H1 (cell line): Measurements from ENCODE around the gene CHCHD6. TPM values are rescaled to one million over a fixed set of nuclear protein-coding genes. Genes with fewer than 3 reads are reported as not detected.

Source experiments
- CTCF ChIA-PET: fragments of 300-600 bp; sonication (Branson Sonifier 250); formaldehyde crosslinking; loops from one replicate; lab custom pipeline; 2021; ENCODE audit not compliant: partially characterized antibody; lab: Charles Lee
- POLR2A ChIA-PET: fragments of 300-600 bp; sonication (Branson Sonifier 250); formaldehyde crosslinking; loops from one replicate; lab custom pipeline; 2021; ENCODE audit warnings: inconsistent platforms; ENCODE audit not compliant: partially characterized antibody; lab: Charles Lee
- DNase-seq, 2 experiments: peaks; one replicate each; pipeline versions ENCODE4 v3.0.0 to v3.0.0-alpha.2; 2010 to 2022; ENCODE audit warnings: low spot score in 2 of 2, low read depth in 1 of 2, mixed read lengths in 1 of 2
- FAIRE-seq: peaks from 2 replicates; lab custom pipeline; 2011; peaks lifted over from hg19 to GRCh38; lab: Jason Lieb, UNC
- H2AFZ ChIP-seq: 2 replicates; pipeline ENCODE4 v1.8.1; 2012; ENCODE audit warnings: low read length, inconsistent platforms
- H2AK5ac ChIP-seq: 2 replicates; pipeline ENCODE4 v1.6.1; 2013; ENCODE audit warnings: low read depth, low read length
- H2BK120ac ChIP-seq: replicated peaks from 2 replicates; pipeline ENCODE3; 2013; ENCODE audit warnings: low read depth, low read length, inconsistent platforms
- H2BK12ac ChIP-seq: 2 replicates; pipeline ENCODE4 v1.6.1; 2013; ENCODE audit warnings: low read depth, low read length
- H2BK15ac ChIP-seq: 2 replicates; pipeline ENCODE4 v1.6.1; 2013; ENCODE audit warnings: low read length
- H2BK20ac ChIP-seq: 2 replicates; pipeline ENCODE4 v1.6.1; 2013; ENCODE audit warnings: low read length
- H2BK5ac ChIP-seq: 2 replicates; pipeline ENCODE4 v1.6.1; 2013; ENCODE audit warnings: low read depth, low read length
- H3K14ac ChIP-seq: 2 replicates; pipeline ENCODE4 v1.6.1; 2013; ENCODE audit warnings: inconsistent platforms; ENCODE audit not compliant: insufficient read length
- H3K18ac ChIP-seq: 2 replicates; pipeline ENCODE4 v1.6.1; 2013; ENCODE audit warnings: low read length; ENCODE audit errors: extremely low read depth
- H3K23ac ChIP-seq: 2 replicates; pipeline ENCODE4 v1.6.1; 2013; ENCODE audit warnings: inconsistent platforms; ENCODE audit not compliant: insufficient read length
- H3K23me2 ChIP-seq: 2 replicates; pipeline ENCODE4 v1.6.1; 2013; ENCODE audit warnings: low read depth, low read length
- H3K27ac ChIP-seq: 2 replicates; pipeline ENCODE4 v1.6.1; 2011; ENCODE audit warnings: low read depth, low read length, inconsistent platforms
- H3K27me3 ChIP-seq, 4 experiments: replicated peaks in 1 of 4; 1 replicate in 1 of 4; 2 replicates in 3 of 4; pipeline versions ENCODE4 v1.6.1 to v1.8.1; 2011 to 2013; ENCODE audit warnings: low read length in 3 of 4, mild to moderate bottlenecking in 3 of 4, inconsistent platforms in 2 of 4, mixed read lengths in 2 of 4, moderate library complexity in 1 of 4; ENCODE audit not compliant: control insufficient read depth in 3 of 4, insufficient read depth in 3 of 4; ENCODE audit errors: extremely low read depth in 1 of 4
- H3K36me3 ChIP-seq, 4 experiments: 2 replicates each; pipeline versions ENCODE4 v1.6.1 to v1.8.1; 2011 to 2013; ENCODE audit warnings: mild to moderate bottlenecking in 4 of 4, low read length in 3 of 4, moderate library complexity in 2 of 4, control low read depth in 1 of 4, inconsistent platforms in 1 of 4; ENCODE audit not compliant: insufficient read depth in 4 of 4, control insufficient read depth in 2 of 4
- H3K4ac ChIP-seq: replicated peaks from 2 replicates; pipeline ENCODE3; 2013; ENCODE audit warnings: low read length, low read depth, mixed read lengths, inconsistent platforms; ENCODE audit not compliant: insufficient read length
- H3K4me1 ChIP-seq, 4 experiments: replicated peaks in 1 of 4; 1 replicate in 1 of 4; 2 replicates in 3 of 4; pipeline versions ENCODE4 v1.6.1 to v1.8.1; 2011 to 2013; ENCODE audit warnings: low read length in 3 of 4, inconsistent platforms in 2 of 4, mixed read lengths in 1 of 4; ENCODE audit not compliant: insufficient read depth in 4 of 4, control insufficient read depth in 3 of 4
- H3K4me2 ChIP-seq, 2 experiments: 2 replicates each; pipeline versions ENCODE4 v1.6.1 to v1.8.1; 2011 to 2013; ENCODE audit warnings: low read depth in 2 of 2, low read length in 2 of 2, control low read depth in 1 of 2, inconsistent platforms in 1 of 2, mild to moderate bottlenecking in 1 of 2; ENCODE audit not compliant: insufficient read depth in 1 of 2
- H3K4me3 ChIP-seq, 4 experiments: fragments of 200-600, 300-600 bp in 1 of 4; sonication (generic), shearing (Covaris generic), sonication (Bioruptor Twin) in 1 of 4; 2 replicates each; pipeline versions ENCODE4 v1.5.1 to v1.8.1; 2011 to 2016; ENCODE audit warnings: low read length in 4 of 4, low read depth in 3 of 4, control low read depth in 2 of 4, inconsistent platforms in 2 of 4, mild to moderate bottlenecking in 2 of 4, mixed read lengths in 1 of 4, moderate library complexity in 1 of 4; ENCODE audit not compliant: insufficient read depth in 2 of 4; ENCODE audit errors: extremely low read depth in 1 of 4
- H3K56ac ChIP-seq: replicated peaks from 2 replicates; pipeline ENCODE3; 2013; ENCODE audit warnings: low read depth, mild to moderate bottlenecking, mixed read lengths, low read length, inconsistent platforms; ENCODE audit not compliant: insufficient read length
- H3K79me1 ChIP-seq: 2 replicates; pipeline ENCODE4 v1.6.1; 2013; ENCODE audit warnings: low read depth, low read length, control low read depth
- H3K79me2 ChIP-seq, 2 experiments: 2 replicates each; pipeline versions ENCODE4 v1.6.1 to v1.8.1; 2012 to 2013; ENCODE audit warnings: low read length in 2 of 2, mild to moderate bottlenecking in 2 of 2, inconsistent platforms in 1 of 2; ENCODE audit not compliant: insufficient read depth in 2 of 2, control insufficient read depth in 1 of 2
- H3K9ac ChIP-seq, 4 experiments: replicated peaks in 1 of 4; 1 replicate in 1 of 4; 2 replicates in 3 of 4; pipeline versions ENCODE4 v1.6.1 to v1.8.1; 2011 to 2013; ENCODE audit warnings: low read depth in 3 of 4, low read length in 3 of 4, control low read depth in 2 of 4, mild to moderate bottlenecking in 2 of 4, moderate library complexity in 2 of 4, inconsistent platforms in 1 of 4; ENCODE audit errors: extremely low read depth in 1 of 4
- H3K9me3 ChIP-seq, 2 experiments: 2 replicates each; pipeline versions ENCODE4 v1.6.1 to v1.8.1; 2012 to 2013; ENCODE audit warnings: mild to moderate bottlenecking in 2 of 2, moderate library complexity in 2 of 2, control low read depth in 1 of 2, inconsistent platforms in 1 of 2, low read depth in 1 of 2, low read length in 1 of 2, mixed read lengths in 1 of 2; ENCODE audit not compliant: insufficient read depth in 2 of 2
- H4K20me1 ChIP-seq, 2 experiments: replicated peaks in 1 of 2; 2 replicates each; pipeline versions ENCODE3 to v1.8.1; 2011 to 2013; ENCODE audit warnings: inconsistent platforms in 2 of 2, low read length in 2 of 2, mild to moderate bottlenecking in 1 of 2; ENCODE audit not compliant: insufficient read depth in 2 of 2, control insufficient read depth in 1 of 2
- H4K5ac ChIP-seq: 2 replicates; pipeline ENCODE4 v1.6.1; 2013; ENCODE audit warnings: low read length, low read depth, mixed read lengths, inconsistent platforms; ENCODE audit not compliant: insufficient read length
- H4K8ac ChIP-seq: 2 replicates; pipeline ENCODE4 v1.8.0; 2013; ENCODE audit warnings: mild to moderate bottlenecking, moderate library complexity, low read length, inconsistent platforms; ENCODE audit not compliant: insufficient read depth; ENCODE audit errors: extremely low read depth
- H4K91ac ChIP-seq: replicated peaks from 2 replicates; pipeline ENCODE3; 2013; ENCODE audit warnings: low read length, mixed read lengths, inconsistent platforms; ENCODE audit not compliant: insufficient read length
- CHD1 ChIP-seq: IDR thresholded peaks from 2 replicates; pipeline ENCODE4 v1.6.1; 2012; ENCODE audit warnings: low read depth, low read length, improper control_type of control experiment
- GABPA ChIP-seq: IDR thresholded peaks from 2 replicates; pipeline ENCODE4 v1.6.1; 2011; ENCODE audit warnings: mild to moderate bottlenecking, low read length, moderate library complexity, borderline replicate concordance; ENCODE audit not compliant: insufficient read depth
- KDM5A ChIP-seq: fragments of 200-600 bp; IDR thresholded peaks from 2 replicates; pipeline ENCODE4 v1.7.1; 2012; ENCODE audit warnings: mild to moderate bottlenecking, low read length, inconsistent platforms, mixed read lengths
- RFX5 ChIP-seq: IDR thresholded peaks from 2 replicates; pipeline ENCODE4 v1.6.1; 2011; ENCODE audit warnings: low read depth, low read length, improper control_type of control experiment, borderline replicate concordance
- RXRA ChIP-seq: IDR thresholded peaks from 2 replicates; pipeline ENCODE4 v1.6.1; 2011; ENCODE audit warnings: low read depth, mild to moderate bottlenecking, low read length, moderate library complexity; ENCODE audit not compliant: insufficient read depth
- SP2 ChIP-seq: IDR thresholded peaks from 2 replicates; pipeline ENCODE4 v1.6.1; 2012; ENCODE audit warnings: mild to moderate bottlenecking, low read length, inconsistent platforms
- TBP ChIP-seq: IDR thresholded peaks from 2 replicates; pipeline ENCODE4 v1.6.1; 2011; ENCODE audit warnings: low read depth, low read length, improper control_type of control experiment
- USF2 ChIP-seq: IDR thresholded peaks from 2 replicates; pipeline ENCODE4 v1.6.1; 2011; ENCODE audit warnings: low read length, improper control_type of control experiment
- WGBS, 2 experiments: shearing (Covaris generic) in 1 of 2; methylation state at CpG; one replicate each; pipeline versions ENCODE4 v1.1.6 to v1.1.7; 2013 to 2015; ENCODE audit warnings: low lambda C conversion rate in 2 of 2, mixed read lengths in 2 of 2, inconsistent platforms in 1 of 2, low coverage in 1 of 2, missing lambda C conversion rate in 1 of 2; ENCODE audit not compliant: insufficient replicate concordance in 2 of 2, insufficient coverage in 1 of 2, insufficient read length in 1 of 2; ENCODE audit errors: extremely low coverage in 1 of 2, missing lambda C conversion rate in 1 of 2; 5-methylcytosine and 5-hydroxymethylcytosine counted together
- polyA plus RNA-seq, 7 experiments: library from polyadenylated mRNA; depleted of rRNA in 3 of 7; stranded (reverse) in 5 of 7; unstranded in 2 of 7; fragments of >200 nt in 5 of 7; fragments of 200-250 nt in 2 of 7; gene quantifications; 1 replicate in 5 of 7; 2 replicates in 1 of 7; 4 replicates in 1 of 7; pipeline versions ENCODE4 v1.2.1 to v1.2.3, GENCODE V29; 2011 to 2013; ENCODE audit warnings: missing spikeins in 2 of 7, mixed read lengths in 2 of 7
- total RNA-seq: library from RNA; stranded (reverse); fragmentation: NEBNext Ultra II Directional; extraction: Animal tissue kit (Norgen Biotek cat#: 25700); gene quantifications from 2 replicates; pipeline ENCODE4 v1.2.1, GENCODE V29; 2021

The CHCHD6 gene
- total and polyA plus RNA-seq, 2 of the 8 experiments (the other 6 are each of a cell fraction or from before 2014, with no cell fraction given) = 32.4 to 37.6 TPM

GRCh38 chr3:126851382-126851781, 147.3 kb downstream of the CHCHD6 start:
- Histone ChIP-seq H3K4me3 (peak overlapping the region in 1 of 4 experiments; percentile 7; a peak in 1 of 8 replicates), H3K79me1 (no peaks in the 10 kb centered on the region), H3K56ac (no peak overlapping the region), H2BK12ac (peak overlapping the region; percentile 100), H3K18ac (peak overlapping the region; percentile 89), H4K5ac (peak overlapping the region; percentile 12), H3K4me2 (peak overlapping the region; percentile 50 to 58; a peak in 2 of 4 replicates), H3K23me2 (no peaks in the 10 kb centered on the region), H3K14ac (no peak overlapping the region), H3K4ac (peak overlapping the region; percentile 62), H3K36me3 (no peaks in the 10 kb centered on the region), H4K91ac (peak overlapping the region; percentile 98), H3K27me3 (no peaks in the 10 kb centered on the region), H2AK5ac (peak overlapping the region; percentile 85), H2BK120ac (peak overlapping the region; percentile 82), H4K8ac (no peak overlapping the region), H3K23ac (no peak overlapping the region), H3K9me3 (no peaks in the 10 kb centered on the region), H4K20me1 (peaks cover 0 to 2% of the 10 kb centered on the region in 2 experiments), H2BK20ac (peak overlapping the region; percentile 64), H2BK5ac (peak overlapping the region; percentile 97), H3K9ac (no peak overlapping the region; a peak in 1 of 7 replicates), H3K4me1 (peaks cover 26 to 33% (median 28%) of the 10 kb centered on the region in 4 experiments), H2BK15ac (0 out of 2 replicates have a peak overlapping the region, but pooled peaks have one; percentile 31), H2AFZ (no peak overlapping the region), H3K79me2 (no peaks in the 10 kb centered on the region), H3K27ac (peak overlapping the region; percentile 57)
- FAIRE-seq (no peak), DNase-seq (no peak)
- 91% methylated on average over 6 of the region's 6 CpGs; no CpG with 5 or more reads in 1 of the 2 experiments for WGBS, 2 experiments
- TF ChIP-seq CHD1 (no peak), RXRA (no peak), RFX5 (no peak), GABPA (no peak), SP2 (no peak), KDM5A (no peak), TBP (no peak), USF2 (no peak)
- ChIA-PET CTCF (interaction anchor here (0.8 to 8.2 kb wide), 16 partner anchors 13 to 171 kb away, joined by 3 to 53 read pairs (median 3); no protein-coding TSS in a partner anchor), POLR2A (interaction anchor here (0.5 to 4.3 kb wide), 7 partner anchors 9 to 99 kb away, joined by 3 to 17 read pairs (median 4); no protein-coding TSS in a partner anchor)
